ENCODE results near the gene HIBADH.
"Not testable (repeated sequence)": the region's sequence is repeated elsewhere in the genome, so short reads cannot be mapped to it uniquely, and the experiment has no call there.

The HIBADH gene

DNA sequence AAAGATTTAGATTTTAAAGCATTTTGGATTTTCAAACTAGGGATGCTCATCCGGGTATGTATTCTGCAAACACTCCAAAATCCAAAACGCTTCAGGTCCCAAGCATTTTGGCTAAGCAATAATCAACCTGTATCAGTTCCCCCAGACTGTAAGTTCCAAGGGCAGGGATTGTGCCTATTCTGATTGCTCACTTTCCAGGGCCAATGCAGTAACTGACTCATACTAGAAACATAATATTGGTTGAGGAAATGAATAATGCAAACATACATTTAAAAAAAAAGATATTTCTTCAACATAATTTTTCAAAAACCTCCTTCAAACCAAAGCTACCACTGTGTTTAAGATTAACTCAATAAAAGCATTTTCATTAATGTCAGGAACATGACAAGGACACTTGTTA is 69.5 kb downstream of the HIBADH start:
- DNase-seq = no peak

DNA sequence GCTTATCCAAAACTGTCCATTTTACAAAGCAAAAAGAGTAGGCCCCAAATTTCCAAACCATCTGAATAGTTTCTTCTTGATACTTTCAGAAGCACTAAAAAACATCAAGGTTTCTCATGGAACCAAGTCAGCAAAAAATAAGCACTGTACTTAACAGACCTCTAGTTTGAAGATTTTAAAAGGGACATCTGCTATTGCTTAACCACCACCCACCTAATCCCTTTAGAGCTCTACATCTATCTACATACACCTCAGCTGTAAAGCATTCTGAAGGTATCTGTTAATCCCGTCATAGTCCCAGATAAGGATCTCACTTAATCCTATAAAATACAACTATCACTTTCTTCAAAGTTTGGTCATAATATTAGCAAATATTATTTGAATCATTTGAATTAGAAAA is 72.3 kb downstream of the HIBADH start:
- no peak for DNase-seq

DNA sequence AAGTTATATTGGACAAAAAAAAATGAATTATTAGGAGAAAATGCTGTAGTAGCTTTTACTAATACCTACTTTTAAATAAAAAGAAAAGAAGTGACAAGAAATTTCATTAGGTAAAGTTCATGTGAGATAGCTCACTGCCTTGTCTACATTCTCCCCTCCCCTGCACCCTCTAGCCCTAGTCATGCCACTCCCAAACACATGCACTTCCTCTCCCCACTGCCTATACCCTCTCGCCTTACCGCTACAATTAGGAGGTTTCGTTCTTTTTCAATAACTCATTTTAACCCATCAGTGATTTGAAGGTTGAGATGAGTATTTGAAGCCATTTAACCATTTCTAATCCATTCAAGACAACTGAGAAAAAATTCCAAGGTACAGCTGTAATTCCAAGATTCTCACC is 75.3 kb downstream of the HIBADH start:
- DNase-seq = no peak

DNA sequence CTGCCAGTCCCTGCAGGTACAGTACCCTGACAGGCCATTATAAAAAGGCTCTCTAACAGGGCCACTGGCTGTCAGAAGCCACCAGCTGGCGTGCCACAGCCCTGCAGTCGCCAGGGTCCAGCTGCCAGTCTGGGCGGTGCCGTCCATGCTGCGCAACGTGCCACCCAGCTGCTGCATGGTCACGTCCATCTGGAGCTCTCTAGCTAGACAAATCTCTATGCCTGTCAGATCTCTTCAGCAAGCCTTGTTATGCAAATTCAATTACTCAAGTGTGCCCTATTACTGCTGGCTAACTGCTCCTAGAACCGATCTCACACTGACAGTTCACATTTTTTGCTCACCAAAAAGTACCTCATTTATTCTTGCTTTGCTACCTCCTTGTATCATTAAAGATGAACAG is 75.9 kb downstream of the HIBADH start:
- DNase-seq = peak; percentile 69

DNA sequence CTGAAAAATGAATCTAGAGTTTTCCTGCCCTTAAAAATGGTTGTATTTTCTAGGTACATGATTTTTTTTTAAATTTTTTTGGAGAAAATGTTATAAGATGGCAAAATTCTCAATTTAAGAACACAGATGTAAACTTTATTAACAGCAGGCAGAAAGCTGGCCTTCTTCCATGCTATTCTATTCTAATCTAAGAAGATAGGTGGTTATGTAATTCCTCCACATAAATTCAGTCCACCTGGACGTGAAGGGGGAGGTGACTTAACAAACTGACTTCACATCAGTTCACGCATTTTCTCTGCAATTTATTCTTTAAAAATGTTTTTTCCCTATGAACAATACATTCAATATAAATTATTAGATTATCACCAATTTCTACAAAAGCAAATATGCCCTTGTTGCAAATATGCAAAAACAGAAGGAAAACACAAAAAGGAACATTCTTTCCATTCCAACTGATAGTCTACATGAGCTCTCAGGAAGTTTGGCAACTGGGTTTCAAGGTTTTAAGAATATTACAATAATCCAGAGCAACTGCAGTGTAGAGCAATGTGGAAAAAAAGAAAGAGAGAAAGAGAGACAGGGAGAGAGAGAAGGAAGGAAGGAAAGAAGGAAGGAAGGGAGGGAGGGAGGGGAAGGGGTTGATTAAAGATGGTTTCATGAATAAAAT is 76.8 kb downstream of the HIBADH start:
- DNase-seq = no peak

DNA sequence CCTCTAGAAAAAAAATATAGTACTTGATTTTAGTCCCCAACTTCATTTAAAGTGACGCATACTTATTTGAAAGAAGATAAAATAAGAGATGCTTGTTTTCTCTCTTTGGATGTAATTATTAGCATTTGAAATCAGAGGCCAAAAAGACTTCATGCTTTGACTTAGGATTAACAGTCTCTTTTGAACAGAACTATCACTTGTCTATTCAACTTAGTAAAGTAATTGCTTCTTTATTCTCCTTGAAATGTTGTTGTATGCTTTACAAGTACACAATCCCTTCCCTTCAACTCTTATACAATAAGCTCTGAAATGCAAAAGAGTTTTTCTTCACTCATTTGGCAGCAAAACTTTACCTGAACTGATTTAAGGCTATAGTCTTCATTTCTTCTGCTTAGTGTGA is 80.8 kb downstream of the HIBADH start:
- no peak for DNase-seq

DNA sequence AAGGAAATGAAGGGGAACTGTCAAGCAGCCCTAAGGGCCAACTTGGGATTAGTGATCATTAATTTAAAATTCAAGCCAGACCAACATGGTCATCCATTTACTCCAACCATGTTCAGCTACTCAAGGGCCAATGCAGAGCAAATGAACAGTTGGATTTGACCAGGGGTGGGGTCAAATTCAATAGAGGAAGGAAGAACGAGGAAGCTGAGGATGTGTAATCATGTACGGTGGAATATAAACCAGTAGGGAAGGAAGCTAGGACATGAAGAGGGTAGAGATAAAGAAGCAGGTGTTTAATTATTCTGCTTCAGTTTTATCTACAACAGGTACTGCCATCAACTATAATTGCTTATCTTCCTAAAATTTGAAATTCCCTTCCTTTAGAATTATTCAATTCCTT is 81.6 kb downstream of the HIBADH start:
- DNase-seq = no peak

DNA sequence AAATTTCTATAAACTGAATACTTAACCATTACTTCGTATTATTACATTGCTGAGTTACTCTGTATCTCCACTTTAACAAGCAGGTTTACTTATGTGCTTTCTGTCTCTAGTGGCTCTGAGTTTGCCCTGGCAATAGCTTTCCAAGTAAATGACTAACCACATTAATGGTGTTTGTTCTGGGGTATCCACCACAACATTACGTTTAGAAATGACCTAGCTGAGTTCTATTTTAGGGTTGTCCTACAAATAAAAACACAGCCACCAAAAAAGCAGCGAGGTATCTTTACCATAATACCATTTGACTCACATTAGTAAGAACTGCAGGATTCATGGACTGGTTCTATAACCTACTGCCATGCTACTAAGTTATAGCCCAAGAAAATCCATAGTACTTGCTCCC is 83.1 kb downstream of the HIBADH start:
- DNase-seq = no peak

DNA sequence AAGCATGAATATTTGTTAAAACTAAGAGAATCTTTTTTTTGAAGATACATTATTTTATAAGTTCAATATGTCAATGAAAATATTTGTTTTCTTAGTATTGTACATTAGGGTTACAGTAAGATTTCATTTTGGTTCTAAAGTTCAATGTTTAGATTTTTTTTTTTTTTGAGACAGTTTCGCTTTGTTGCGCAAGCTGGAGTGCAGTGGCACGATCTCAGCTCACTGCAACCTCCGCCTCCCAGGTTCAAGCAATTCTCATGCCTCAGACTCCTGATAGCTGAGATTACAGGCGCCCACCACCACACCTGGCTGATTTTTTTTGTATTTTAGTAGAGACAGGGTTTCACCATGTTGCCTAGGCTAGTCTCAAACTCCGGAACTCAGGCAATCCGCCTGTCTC is 84.5 kb downstream of the HIBADH start:
- not testable (repeated sequence) for DNase-seq

DNA sequence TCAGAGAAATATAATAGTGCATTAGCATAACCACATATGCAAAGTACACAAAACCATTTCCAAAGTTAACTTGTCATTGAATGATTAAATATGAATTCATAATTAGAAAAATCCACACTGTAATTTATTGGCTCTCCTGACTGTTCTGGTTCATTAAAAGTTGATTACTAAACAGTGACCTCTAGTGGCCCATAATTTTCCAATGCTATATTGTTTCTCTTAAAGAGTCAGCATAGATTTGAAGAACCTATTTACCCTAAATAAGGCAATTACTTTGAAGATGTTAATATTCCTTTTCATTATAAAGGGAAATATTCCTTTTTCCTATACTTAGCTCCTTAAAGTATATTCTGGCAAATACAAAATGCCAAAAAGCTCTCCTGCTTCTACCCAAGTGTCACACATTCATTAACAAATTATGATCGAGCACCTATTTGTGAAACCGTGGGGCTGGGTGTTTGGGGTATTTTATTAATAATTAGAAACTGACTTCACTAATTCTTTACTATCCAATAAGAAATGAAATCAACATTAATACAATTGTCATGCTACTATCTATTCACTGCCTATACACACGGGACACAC is 86.2 kb downstream of the HIBADH start:
- no peak for DNase-seq

DNA sequence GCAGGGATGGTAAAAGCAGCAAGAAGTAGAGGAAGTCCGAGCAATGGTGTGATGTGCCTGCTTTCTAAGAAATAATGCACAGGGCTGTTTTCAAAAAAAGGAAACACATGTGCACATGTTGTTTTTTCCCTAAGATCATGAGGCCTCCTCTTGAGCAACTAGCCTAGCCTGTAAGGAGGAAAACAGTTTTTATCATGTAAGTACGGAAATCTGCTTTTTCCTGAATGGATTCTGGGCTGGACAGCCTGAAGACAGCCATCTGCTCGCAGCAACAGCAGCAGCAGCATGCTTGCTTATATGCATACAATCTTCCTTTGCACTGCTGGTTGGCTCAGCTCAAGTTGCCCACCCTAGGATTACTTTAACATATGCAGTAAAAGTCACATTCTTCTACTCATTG is 87.1 kb downstream of the HIBADH start:
- DNase-seq = no peak

DNA sequence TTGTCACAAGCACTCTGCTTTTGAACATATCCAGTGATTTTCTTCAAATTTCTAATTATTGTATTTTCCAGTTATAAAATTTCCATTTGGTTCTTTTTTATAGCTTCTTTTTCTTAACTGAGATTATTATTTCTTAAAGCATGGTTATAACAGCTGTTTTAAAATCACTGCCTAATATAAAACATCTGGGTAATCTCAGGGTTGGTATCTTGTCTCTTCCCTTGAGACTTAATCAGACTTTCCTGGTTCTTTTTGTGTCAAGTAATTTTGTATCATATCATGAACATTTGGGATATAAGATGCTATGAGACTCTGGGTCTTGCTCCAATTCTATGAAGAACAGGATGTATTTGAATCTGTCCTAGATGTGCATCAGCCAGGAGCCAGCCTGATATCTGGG is 93.6 kb downstream of the HIBADH start:
- DNase-seq = no peak

DNA sequence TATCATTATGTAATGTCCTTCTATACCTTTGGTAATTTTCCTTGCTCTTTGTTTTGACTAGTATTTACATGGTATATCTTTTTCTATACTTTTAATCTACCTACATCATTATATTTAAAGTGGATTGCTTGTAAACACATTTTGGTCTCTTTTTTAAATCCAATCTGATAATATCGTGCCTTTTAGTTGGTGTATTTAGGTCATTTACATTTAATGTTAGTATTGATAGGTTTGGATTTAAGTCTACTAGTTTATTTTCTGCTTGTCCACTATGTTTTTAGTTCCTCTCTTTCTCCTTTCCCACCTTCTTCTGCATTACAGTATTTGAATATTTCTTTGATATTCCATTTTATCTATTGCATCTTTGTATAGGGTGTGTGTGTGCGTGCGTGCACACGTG is 95.4 kb downstream of the HIBADH start:
- DNase-seq = no peak

DNA sequence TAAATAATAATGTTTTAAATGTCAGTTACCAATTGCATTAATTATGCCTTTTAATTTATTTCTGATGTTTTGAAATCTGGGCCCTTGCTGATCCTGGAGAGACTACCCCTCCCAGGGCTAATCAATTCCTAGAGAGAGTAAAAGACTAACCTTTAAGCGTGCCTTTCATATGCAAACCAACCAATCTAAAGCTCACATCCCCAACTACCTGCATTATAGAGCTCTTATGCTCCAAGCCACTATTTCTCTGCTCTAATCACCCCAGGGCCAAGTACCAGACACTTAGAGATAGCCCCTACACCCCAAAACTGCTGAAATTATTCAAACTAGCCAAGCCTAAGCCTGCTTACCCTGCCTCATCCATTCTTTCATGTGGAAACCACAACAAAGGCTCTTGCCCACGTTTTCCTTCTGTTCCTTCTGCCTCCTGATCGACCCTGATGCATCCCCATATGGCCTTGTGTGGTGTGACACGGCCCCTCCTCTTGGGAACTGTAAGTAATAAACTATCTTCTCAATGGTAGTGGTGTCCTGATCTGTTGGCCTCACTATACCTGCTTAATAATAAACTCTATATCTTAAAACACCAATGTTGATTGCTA is 97.7 kb downstream of the HIBADH start:
- DNase-seq = no peak

DNA sequence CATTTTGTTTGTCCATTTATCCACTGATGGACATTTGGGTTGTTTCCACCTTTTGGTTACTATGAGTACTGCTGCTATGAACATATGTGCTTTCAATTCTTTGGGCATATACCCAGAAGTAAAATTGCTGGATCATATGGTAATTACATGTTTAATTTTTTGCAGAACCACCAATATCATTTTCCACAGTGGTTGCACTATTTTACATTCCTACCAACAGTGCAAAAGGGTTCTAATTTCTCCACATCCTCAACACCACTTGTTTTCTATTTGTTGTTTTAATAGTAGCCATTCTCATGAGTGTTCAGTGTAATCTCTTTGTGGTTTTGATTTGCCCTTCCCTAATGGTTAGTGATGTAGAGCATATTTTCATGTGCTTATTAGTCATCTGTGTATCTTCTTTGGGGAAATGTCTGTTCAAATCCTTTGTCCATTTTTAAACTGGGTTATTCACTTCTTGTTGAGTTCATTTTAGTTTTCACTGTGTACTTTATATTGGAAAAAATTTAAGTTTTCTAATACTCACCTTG is 101.9 kb downstream of the HIBADH start:
- DNase-seq = no peak

DNA sequence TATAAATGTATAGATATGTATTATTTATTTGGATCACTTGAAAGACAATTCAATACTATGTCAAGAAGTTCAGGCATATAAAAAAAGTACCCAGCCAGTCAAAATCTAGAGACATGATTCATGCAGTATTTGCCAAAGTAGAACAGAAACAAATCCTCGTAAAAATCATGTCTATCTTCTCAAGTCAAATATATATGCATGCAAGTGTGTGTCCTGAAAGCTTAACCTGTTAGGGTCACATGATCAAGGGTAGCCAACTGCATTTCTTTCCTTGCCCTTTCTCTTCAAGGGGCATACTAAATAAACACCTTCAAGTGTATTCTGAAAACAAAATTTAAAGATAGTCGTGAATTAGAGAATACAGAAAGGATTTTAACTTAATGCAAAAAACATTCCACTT is 107.0 kb downstream of the HIBADH start:
- no peak for DNase-seq

DNA sequence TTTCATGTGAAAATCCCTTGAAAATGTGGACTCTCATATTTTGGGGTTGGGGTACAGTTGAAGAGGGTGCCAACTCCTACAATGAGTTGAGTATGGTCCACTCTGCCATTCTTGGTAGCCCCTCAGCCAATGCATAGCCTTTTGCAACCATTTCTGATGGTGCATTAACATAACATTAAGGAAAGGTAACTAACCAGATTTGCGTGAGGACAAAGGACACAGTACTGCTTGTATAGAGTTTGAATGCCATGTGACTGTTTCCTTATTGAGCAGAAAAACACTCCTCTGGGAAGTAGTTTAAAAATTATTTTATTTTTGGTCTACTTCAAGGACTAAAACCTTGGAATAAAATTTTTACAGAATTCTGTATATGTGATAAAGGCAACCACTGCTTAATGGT is 107.9 kb downstream of the HIBADH start:
- no peak for DNase-seq

DNA sequence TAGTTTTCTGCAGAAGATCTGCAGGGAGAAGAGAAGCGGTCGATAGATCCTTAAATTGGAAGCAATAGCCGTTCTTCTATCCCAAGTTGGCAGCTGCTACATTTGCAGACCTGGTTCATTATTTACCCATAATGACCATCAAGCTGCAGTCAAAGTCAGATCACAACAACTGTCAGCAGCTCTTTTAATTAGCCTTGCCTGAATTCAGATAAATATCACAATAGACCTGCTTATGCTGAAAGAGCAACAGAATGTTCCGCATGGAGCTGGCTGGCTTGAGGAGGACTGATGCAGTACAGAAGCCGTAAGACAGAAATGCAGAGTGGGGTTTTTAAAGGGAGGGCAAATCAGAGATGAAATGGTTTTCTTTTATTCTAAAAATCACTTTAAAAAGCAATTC is 109.4 kb downstream of the HIBADH start:
- DNase-seq = no peak

DNA sequence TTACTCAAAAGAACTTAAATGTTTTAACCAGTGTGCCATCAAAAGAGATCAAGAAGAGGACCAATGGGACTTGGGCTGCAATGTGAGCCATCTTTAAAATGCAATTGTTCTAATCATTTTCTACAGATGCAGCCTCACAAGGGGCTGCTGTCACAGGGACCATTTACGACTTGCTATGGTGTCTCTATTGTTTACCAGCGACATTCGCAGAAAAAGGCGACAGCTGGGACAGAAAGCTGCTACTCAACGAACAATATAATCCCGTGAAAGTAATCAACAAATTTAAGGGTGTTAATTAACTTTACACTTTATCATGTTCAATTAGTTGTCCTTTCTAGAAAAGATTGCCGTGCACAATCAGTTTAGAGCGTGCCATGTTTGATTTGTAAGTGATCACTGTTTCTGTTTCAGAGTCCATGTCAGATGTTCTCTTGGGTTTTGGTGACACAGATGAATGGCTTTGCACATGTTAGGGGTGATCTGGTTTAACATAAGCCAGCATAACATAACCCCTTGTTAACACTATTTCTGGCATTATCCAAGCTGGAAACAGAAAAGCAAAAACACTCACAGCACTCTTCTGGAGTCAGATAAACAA is 110.8 kb downstream of the HIBADH start:
- DNase-seq = no peak

DNA sequence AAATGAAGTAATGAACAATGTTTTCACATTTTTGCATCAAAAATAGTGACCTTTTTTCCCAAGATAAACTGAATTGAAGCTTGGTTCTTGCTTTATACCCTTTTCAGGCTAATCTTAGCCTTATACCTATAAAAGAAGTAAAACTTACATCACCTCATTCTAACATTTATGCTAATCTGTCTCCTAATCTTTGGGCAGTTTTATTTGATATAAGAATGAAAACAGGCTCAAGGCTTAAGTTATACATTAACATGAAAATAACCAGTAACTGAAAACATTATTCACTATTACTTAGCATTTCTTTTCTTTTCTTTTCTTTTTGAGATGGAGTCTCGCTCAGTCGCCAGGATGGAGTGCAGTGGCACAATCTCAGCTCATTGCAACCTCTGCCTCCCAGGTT is 113.1 kb downstream of the HIBADH start:
- no peak for DNase-seq

DNA sequence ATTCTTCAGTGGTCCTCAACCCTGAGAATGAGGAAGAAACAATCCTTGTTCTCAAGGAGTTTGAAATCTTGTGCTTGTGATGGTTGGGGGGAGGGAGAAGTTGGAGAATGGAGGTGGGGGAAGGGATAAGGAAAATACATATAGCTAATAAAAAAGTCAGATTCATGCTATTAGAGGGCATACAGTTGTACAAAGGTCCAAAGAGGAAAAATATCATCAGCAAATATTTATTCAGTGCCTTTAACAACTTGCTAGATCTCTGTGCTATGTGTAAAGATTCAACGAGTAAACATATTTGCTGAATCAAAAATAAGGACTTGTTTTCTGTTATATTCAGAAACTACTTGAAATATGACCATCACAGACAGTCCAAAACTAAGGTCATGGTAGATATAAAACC is 114.4 kb downstream of the HIBADH start:
- DNase-seq = no peak

DNA sequence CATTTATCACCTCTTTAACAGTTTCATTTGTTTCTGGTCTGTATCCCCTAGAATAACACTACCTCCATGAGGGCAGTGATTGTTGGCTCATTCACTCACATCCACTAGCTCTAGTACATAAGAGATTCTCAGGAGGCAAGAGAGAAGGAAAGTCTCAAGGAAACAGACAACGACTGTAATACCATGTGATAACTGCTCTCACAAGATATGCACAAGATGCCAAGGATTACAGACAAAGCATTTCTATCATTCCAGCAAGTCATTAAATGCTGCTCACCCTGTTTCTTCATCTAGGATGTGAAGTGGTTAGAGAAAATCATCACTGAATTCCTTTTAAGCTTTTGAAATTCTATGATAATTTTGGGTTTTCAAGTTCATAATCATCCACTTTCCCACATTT is 115.3 kb downstream of the HIBADH start:
- no peak for DNase-seq

DNA sequence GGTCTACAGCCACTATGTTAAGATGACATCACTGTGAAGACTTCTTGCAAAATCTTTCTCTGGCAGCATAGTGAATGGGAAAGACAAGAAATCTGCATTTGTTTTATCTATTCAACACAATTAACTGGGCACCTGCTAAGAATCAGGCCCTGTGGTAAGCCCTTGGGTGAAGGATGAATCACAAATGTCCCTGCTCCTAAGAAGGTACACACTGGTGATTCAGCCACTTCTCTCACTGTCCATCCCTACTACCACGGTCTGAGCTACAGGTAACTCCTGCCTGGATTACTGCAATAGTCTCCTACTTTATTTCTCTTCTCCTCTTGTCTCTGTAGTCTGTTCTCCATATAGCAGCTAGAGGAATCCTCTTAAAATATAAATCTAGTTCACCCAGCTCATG is 116.1 kb downstream of the HIBADH start:
- no peak for DNase-seq

DNA sequence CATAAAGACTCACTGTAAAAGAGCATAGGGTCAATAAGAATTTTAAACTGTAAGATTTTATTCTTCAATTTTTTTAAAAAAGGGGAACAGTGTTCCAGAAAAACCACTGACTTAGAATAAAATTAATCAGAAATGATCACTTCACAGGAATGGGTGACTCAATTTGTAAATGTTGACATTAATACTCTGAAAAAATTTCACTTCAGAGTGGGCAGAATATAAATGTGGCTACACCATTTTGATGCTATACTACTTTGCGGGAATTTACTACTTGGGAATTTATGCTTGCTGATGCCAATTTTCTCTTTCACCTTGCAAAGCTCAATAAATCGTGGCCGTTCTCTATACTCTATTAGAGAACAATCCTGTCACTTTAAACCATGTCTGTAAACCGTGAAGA is 126.9 kb downstream of the HIBADH start:
- no peak for DNase-seq
